OCI-LY1 (cell line): ENCODE measurements around the gene CABCOCO1.

Source experiments
- EZH2 ChIP-seq: fragments of 200-600 bp; sonication (generic), shearing (Covaris generic); IDR thresholded peaks from 2 replicates; pipeline ENCODE4 v1.8.0; 2017; ENCODE audit warnings: borderline replicate concordance, mixed run types, mild to moderate bottlenecking, antibody characterized with exemption, low read length, moderate library complexity, mixed read lengths
- TF ChIP-seq, protein P1 (sequence below): fragments of 200-600 bp; sonication (generic), shearing (Covaris generic); IDR thresholded peaks from 2 replicates; pipeline ENCODE4 v1.5.1; 2017; ENCODE audit warnings: mild to moderate bottlenecking, antibody characterized with exemption, low read length, moderate library complexity, mixed read lengths

DNA sequence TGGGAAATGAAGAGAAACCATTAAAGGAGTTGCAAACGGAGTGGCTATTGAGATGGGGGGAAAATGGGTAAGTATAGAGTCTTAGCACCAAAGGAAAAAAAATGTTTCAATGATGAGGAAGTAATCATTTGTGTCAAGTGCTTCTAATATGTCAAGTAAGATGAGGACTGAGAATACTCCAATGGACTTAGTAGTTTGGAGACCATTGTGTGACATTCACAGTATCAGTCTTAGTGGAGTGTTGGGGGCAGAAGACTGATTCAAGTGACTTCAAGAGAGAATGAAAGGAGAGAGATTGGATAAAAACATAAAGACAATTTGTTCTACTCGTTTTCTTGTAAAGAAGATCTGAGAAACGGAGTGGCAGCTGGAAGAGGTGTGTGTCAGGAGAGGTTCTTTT, 150.2 kb downstream of the CABCOCO1 start:
- TF ChIP-seq EZH2 = no peak
- TF ChIP-seq, protein P1, sequence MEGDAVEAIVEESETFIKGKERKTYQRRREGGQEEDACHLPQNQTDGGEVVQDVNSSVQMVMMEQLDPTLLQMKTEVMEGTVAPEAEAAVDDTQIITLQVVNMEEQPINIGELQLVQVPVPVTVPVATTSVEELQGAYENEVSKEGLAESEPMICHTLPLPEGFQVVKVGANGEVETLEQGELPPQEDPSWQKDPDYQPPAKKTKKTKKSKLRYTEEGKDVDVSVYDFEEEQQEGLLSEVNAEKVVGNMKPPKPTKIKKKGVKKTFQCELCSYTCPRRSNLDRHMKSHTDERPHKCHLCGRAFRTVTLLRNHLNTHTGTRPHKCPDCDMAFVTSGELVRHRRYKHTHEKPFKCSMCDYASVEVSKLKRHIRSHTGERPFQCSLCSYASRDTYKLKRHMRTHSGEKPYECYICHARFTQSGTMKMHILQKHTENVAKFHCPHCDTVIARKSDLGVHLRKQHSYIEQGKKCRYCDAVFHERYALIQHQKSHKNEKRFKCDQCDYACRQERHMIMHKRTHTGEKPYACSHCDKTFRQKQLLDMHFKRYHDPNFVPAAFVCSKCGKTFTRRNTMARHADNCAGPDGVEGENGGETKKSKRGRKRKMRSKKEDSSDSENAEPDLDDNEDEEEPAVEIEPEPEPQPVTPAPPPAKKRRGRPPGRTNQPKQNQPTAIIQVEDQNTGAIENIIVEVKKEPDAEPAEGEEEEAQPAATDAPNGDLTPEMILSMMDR = no peak
